ENCODE data around the gene TEX35. TPM values are rescaled to one million over a fixed set of nuclear protein-coding genes. Genes with fewer than 3 reads are reported as not detected.
A peak's percentile ranks its signal among the peaks of the same experiment; 100 is the strongest.

Gene TEX35
- total RNA-seq, 2 donors from 2014 or later: not detected

GRCh38 chr1:178472531-178472930 lies 40.4 kb upstream of the TEX35 start:
- TF ChIP-seq CTCF (conservative IDR thresholded peaks at IDR 0.05): no peak
- Histone ChIP-seq H3K4me3 (ENCODE audit: low read length) (no peak overlapping the region), H3K9ac (ENCODE audit: extremely low read depth, low read length, poor library complexity, severe bottlenecking) (no peak overlapping the region), H3K27me3 (ENCODE audit: control insufficient read depth, insufficient read depth, low read length, poor library complexity, severe bottlenecking) (no peaks in the 10 kb centered on the region), H3K4me1 (ENCODE audit: control insufficient read depth, insufficient read depth, low read length) (peaks cover 33% of the 10 kb centered on the region), H3K27ac (ENCODE audit: low read depth, low read length) (no peak overlapping the region), H3K36me3 (ENCODE audit: control insufficient read depth, insufficient read depth, low read length) (peaks cover 12% of the 10 kb centered on the region), H3K9me3 (ENCODE audit: control insufficient read depth, low read length) (peaks cover 9% of the 10 kb centered on the region)
- Mint-ChIP-seq H3K27me3 (ENCODE audit: insufficient read depth) (no peaks in the 10 kb centered on the region), H3K4me3 (no peak overlapping the region), H3K36me3 (ENCODE audit: low read depth) (peaks cover 23% of the 10 kb centered on the region), H3K9me3 (peaks cover 2% of the 10 kb centered on the region), H3K27ac (peak overlapping the region; percentile 49), H3K4me1 (peaks cover 64% of the 10 kb centered on the region)
- DNase-seq: no peak

GRCh38 chr1:178477373-178477772 lies 35.5 kb upstream of the TEX35 start:
- no peak for DNase-seq
- Histone ChIP-seq H3K4me1 (ENCODE audit: control insufficient read depth, insufficient read depth, low read length) (peaks cover 23% of the 10 kb centered on the region), H3K9me3 (ENCODE audit: control insufficient read depth, low read length) (no peaks in the 10 kb centered on the region), H3K36me3 (ENCODE audit: control insufficient read depth, insufficient read depth, low read length) (no peaks in the 10 kb centered on the region), H3K27me3 (ENCODE audit: control insufficient read depth, insufficient read depth, low read length, poor library complexity, severe bottlenecking) (no peaks in the 10 kb centered on the region), H3K4me3 (ENCODE audit: low read length) (peak overlapping the region; percentile 37), H3K9ac (ENCODE audit: extremely low read depth, low read length, poor library complexity, severe bottlenecking) (no peak overlapping the region), H3K27ac (ENCODE audit: low read depth, low read length) (no peak overlapping the region)
- H3K4me3 Mint-ChIP-seq: no peak overlapping the region
- peaks cover 17% of the 10 kb centered on the region for H3K36me3 Mint-ChIP-seq (ENCODE audit: low read depth)
- H3K27me3 Mint-ChIP-seq (ENCODE audit: insufficient read depth): no peaks in the 10 kb centered on the region
- 71 to 77% methylated on average over 3 of the region's 4 CpGs for WGBS, 2 experiments (ENCODE audit: insufficient coverage in 1 of 2, insufficient read length in 1 of 2)
- no peak for TF ChIP-seq CTCF (conservative IDR thresholded peaks at IDR 0.05)
- H3K4me1 Mint-ChIP-seq: peaks cover 56% of the 10 kb centered on the region
- no peaks in the 10 kb centered on the region for H3K9me3 Mint-ChIP-seq
- H3K27ac Mint-ChIP-seq: peak overlapping the region; percentile 90

- H3K9ac ChIP-seq (ENCODE audit: extremely low read depth, low read length, poor library complexity, severe bottlenecking): no peak overlapping the region
- Mint-ChIP-seq H3K27me3 (ENCODE audit: insufficient read depth) (no peaks in the 10 kb centered on the region), H3K4me1 (peaks cover 52% of the 10 kb centered on the region), H3K4me3 (no peak overlapping the region), H3K27ac (peak overlapping the region; percentile 20), H3K36me3 (ENCODE audit: low read depth) (peaks cover 15% of the 10 kb centered on the region), H3K9me3 (no peaks in the 10 kb centered on the region)
- no peak overlapping the region for H3K4me3 ChIP-seq (ENCODE audit: low read length)
- TF ChIP-seq CTCF (conservative IDR thresholded peaks at IDR 0.05): no peak
- H3K9me3 ChIP-seq (ENCODE audit: control insufficient read depth, low read length): no peaks in the 10 kb centered on the region
- peaks cover 23% of the 10 kb centered on the region for H3K4me1 ChIP-seq (ENCODE audit: control insufficient read depth, insufficient read depth, low read length)
- DNase-seq: no peak
- no peak overlapping the region for H3K27ac ChIP-seq (ENCODE audit: low read depth, low read length)
- no peaks in the 10 kb centered on the region for H3K27me3 ChIP-seq (ENCODE audit: control insufficient read depth, insufficient read depth, low read length, poor library complexity, severe bottlenecking)
- 88 to 100% methylated on average over 1 of the region's 1 CpG for WGBS, 2 experiments (ENCODE audit: insufficient coverage in 1 of 2, insufficient read length in 1 of 2)
- no peaks in the 10 kb centered on the region for H3K36me3 ChIP-seq (ENCODE audit: control insufficient read depth, insufficient read depth, low read length)
Observed at GRCh38 chr1:178477841-178478240, 35.1 kb upstream of the TEX35 start.
